GM18507 (cell line): ENCODE data around the gene ANKRD44.

Experiments used
- DNase-seq: peaks from one replicate; pipeline ENCODE4 v3.0.0; 2011; ENCODE audit warnings: low read depth; ENCODE audit not compliant: insufficient read length; ENCODE audit errors: extremely low spot score
- FAIRE-seq: peaks from 2 replicates; lab custom pipeline; 2011; peaks lifted over from hg19 to GRCh38; lab: Jason Lieb, UNC

The ANKRD44 gene

DNA sequence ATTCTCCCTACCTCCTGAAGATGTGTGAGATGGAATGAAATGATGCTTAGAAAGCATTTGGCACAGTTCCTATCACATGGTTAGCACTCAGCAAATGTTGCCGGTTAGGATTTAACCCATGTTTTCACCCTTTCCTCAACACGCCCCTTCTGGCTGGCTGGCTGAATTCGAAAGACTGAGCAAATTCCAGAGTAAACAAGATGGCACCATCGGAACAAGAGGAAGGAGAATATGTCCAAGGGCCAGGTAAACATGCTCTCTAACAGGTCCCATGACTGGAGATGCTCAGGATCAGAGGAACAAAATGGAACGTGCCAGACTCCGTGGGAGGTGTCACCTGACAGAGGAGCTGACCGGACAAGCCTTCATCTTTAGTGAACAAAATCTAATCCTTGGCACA is 145.6 kb downstream of the ANKRD44 start:
- FAIRE-seq = no peak
- DNase-seq = no peak

- FAIRE-seq = no peak
- DNase-seq = no peak
Measured at GRCh38 chr2:197164141-197164754, 146.3 kb downstream of the ANKRD44 start.

- no peak for FAIRE-seq
Measured at GRCh38 chr2:197163712-197164140, 146.9 kb downstream of the ANKRD44 start.

DNA sequence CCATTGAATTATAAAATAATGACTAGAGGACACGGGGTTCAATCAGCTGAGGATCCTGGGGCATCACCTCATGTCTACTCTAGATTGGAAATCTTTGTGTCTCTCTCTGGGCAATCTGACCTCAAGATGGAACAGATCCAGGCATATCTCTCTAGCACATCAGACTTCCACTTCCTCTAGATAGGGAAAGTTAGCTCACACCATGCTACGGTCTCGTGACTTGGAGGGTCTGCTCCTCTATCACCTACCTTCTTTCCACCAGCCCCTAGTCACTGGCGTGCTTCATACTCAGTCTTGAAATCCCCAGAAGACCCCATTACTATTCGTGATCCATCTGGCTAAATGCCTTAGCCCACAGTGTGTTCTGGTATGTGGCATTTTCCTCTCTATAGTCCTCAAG is 148.8 kb downstream of the ANKRD44 start:
- DNase-seq = no peak
- no peak for FAIRE-seq

More at GRCh38 chr2:197163712-197164140, 146.9 kb downstream of the ANKRD44 start:
- DNase-seq = no peak

GRCh38 chr2:197159661-197160211 is 150.8 kb downstream of the ANKRD44 start:
- FAIRE-seq (peak; percentile 59), DNase-seq (no peak)

DNA sequence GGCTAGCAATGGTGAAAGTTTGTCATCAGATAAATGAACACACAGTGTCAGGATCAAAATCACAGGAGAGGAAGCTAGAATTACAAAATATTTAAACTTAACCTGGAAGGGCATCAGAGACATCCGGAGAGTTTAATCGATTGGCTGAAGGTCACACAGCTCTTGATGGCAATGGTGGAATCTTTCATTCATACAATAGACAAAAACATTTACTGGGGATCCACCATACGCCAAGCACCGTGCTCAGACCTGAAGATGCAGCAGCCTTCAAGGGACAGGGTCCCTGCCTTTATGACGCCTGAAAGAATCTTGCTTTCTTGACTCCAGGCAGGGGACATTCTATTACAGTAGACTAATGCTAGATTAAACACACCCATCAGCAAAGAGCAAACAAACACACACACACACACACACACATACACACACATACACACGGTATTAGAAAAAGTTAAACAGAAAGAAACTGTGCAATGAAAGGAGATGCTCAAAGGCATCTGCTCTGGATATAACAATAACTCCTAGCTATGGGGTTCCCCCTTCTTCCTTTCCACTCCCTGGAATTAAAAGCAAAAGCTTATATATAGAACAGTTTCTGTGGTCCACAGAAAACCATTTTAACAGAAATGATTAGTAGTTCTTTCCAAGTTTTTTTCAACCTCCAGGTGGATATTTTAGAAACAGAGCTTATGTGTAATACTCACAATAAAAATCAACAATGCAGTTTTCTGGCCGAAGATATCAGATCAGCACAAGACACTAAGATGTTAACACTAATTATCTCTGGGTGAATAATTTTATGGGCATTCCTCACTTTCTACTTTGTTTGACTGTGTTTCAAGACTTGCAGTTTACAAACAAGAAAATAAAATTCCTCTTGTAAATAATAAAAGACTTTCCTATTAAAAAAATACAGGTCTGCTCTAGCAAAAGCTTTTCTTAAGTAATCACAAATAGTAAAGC is 151.7 kb downstream of the ANKRD44 start:
- DNase-seq (no peak), FAIRE-seq (peak; percentile 35)

GRCh38 chr2:197157879-197158537 is 152.6 kb downstream of the ANKRD44 start:
- DNase-seq (no peak), FAIRE-seq (peak; percentile 62)

DNA sequence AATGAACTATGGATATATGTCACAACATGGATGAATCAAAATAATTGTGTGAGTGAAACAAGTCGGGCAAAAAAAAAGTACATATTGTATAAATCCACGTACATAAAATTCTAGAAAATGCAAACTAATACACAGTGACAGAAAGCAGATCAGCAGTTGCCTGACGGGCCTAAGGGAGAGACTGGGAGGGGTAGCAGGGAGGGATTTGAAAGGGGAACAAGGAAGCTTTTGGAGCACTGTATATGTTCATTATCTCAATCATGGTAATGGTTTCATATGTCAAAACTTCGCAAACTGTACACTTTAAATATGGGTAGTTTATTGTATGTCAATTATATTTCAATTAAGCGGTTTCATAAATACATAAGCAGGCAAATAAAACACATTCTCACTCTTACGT is 153.8 kb downstream of the ANKRD44 start:
- no peak for DNase-seq
- FAIRE-seq = no peak

DNA sequence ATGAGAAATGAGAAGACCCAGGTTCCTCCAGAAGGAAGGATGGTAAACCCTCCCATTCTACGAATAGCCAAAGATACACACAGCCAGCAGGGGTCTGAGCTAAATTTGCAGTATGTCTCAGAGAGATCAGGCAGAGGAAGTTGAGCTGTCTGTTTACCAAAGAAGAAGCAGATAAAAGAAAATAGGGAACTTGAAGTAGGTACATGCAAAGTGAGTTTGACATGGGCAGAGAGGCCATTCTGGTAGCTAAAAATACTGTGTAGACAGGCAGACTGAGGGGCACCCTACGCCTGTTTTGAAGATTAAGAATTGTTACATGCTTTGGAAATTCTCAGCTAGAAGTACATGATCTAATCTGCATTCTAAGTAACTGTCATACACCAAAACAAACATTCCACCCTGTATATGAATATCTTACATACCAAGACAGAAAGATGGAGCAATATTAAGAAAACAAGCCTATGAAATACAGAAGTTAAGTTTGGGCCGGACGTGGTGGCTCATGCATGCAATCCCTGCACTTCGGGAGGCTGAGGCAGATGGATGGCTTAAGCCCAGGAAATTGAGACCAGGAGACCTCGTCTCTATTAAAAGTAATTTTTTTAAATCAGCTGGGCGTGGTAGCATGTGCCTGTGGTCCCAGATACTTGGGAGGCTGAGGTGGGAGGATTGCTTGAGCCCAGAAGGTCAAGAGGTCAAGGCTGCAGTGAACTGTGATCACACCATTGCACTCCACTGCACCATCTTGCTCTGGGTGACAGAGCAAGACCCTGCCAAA is 157.9 kb downstream of the ANKRD44 start:
- DNase-seq (no peak), FAIRE-seq (peak; percentile 91)

GRCh38 chr2:197149546-197149945 is 161.0 kb downstream of the ANKRD44 start:
- no peak for DNase-seq
- FAIRE-seq = no peak

- no peak for DNase-seq
- FAIRE-seq = no peak
Measured at GRCh38 chr2:197148401-197148800, 162.2 kb downstream of the ANKRD44 start.

GRCh38 chr2:197147942-197148341 is 162.6 kb downstream of the ANKRD44 start:
- no peak for FAIRE-seq
- DNase-seq = no peak

DNA sequence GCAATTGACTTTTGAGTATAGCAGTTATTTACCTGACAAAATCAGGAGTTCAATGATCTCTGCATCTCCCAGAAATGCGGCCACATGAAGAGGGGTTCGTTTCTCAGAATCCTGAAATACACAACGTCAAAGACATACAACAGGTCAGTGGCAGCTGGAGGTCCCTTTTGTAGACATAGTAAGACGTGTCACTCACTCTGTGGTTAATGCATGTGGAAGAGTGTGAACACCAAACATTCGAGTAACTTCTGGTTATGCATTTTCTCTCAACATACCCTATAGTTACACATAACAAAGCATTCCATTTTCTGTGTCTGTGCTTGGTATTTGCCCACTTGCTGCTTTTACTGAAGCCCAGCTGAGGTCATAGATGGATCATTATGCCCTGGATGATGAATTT is 163.6 kb downstream of the ANKRD44 start:
- peak; percentile 66 for FAIRE-seq

GRCh38 chr2:197145471-197146056 is 165.0 kb downstream of the ANKRD44 start:
- peak; percentile 99 for FAIRE-seq
- peak; percentile 35 for DNase-seq

More for the DNA sequence above, 163.6 kb downstream of the ANKRD44 start:
- no peak for DNase-seq

DNA sequence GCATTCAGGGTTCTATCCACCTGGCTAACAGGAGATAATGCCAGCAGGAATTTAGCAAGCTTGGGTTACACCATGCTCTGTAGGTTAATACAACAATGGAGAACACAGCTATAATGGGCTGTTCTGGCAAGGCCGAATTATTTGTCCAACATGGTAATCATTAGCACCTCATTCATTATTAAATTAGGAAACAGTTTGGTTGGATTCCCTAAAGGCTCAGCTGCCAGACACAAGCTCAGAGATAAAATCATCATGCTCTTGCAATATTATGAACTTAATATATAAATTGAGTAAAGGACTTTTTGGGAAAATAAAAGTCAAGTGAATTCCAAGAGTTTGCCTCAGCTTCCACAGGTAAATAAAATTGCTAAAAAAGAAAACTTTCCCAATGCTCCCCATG is 166.4 kb downstream of the ANKRD44 start:
- FAIRE-seq (no peak), DNase-seq (no peak)

GRCh38 chr2:197141702-197142473 is 168.7 kb downstream of the ANKRD44 start:
- DNase-seq (no peak), FAIRE-seq (peak; percentile 71)

GRCh38 chr2:197140045-197140444 is 170.5 kb downstream of the ANKRD44 start:
- FAIRE-seq = no peak
- no peak for DNase-seq

DNA sequence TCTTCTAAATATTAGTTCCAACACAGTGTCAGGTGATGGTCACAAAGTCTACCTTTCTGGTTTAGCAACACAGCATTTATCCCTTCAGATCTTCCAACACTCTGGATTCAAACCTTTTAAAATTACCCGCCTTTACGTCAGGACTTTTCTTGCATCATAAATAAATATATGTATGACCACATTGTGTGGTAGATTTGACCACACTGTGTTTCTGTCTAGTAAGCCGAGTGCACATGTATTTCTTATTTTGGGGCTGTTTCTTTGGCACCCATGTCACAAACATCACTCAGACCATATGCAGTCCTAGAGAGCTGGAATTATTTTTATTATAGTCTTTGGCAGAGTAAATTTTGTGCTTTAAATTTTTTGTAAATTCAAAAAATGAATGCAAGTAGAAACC is 172.1 kb downstream of the ANKRD44 start:
- no peak for DNase-seq

More for the DNA sequence above, 172.1 kb downstream of the ANKRD44 start:
- no peak for FAIRE-seq
